Lower leg skin (tissue), 4 donors: ENCODE results near the gene PNMA5. TPM values are rescaled to one million over a fixed set of nuclear protein-coding genes. Genes with fewer than 3 reads are reported as not detected.
A peak's percentile ranks its signal among the peaks of the same experiment; 100 is the strongest.
"Not testable (repeated sequence)": the region's sequence is repeated elsewhere in the genome, so short reads cannot be mapped to it uniquely, and the experiment has no call there.

Experiments
- DNase-seq, 2 donors: peaks; one replicate each; pipeline ENCODE4 v3.0.0-alpha.2; 2019; ENCODE audit warnings: low spot score in 2 of 2
- H3K4me3 ChIP-seq: fragments of 200-600 bp; sonication (generic); 2 replicates; pipeline ENCODE4 v1.5.1; 2017; ENCODE audit warnings: mild to moderate bottlenecking, low read depth; ENCODE audit not compliant: poor library complexity, severe bottlenecking
- CTCF ChIP-seq, 3 donors: fragments of 450-650 bp; IDR thresholded peaks; one replicate each; pipeline ENCODE4 v1.5.1; 2016; ENCODE audit warnings: antibody characterized with exemption in 3 of 3, mild to moderate bottlenecking in 3 of 3, moderate library complexity in 2 of 3
- POLR2A ChIP-seq, 2 donors: fragments of 450-650 bp; IDR thresholded peaks; one replicate each; pipeline ENCODE4 v1.6.1; 2016 to 2017; ENCODE audit warnings: antibody characterized with exemption in 2 of 2, mild to moderate bottlenecking in 1 of 2, moderate library complexity in 1 of 2
- WGBS, 2 donors: methylation state at CpG; one replicate each; pipeline ENCODE4 v1.1.5; 2018; 5-methylcytosine and 5-hydroxymethylcytosine counted together
- intact Hi-C: fragments of 100-400 bp; cut with DNase I; formaldehyde crosslinking; loops from one replicate; pipeline ENCODE4 v1.15.0; 2023; ENCODE audit warnings: low total_unique reads
- total RNA-seq, 4 donors: library from RNA; depleted of rRNA; stranded (reverse); fragments of >200 nt; gene quantifications; one replicate each; pipeline ENCODE4 v1.1.0, GENCODE V29; 2016

The PNMA5 gene
- total RNA-seq, 4 donors from 2014 or later = not detected

DNA sequence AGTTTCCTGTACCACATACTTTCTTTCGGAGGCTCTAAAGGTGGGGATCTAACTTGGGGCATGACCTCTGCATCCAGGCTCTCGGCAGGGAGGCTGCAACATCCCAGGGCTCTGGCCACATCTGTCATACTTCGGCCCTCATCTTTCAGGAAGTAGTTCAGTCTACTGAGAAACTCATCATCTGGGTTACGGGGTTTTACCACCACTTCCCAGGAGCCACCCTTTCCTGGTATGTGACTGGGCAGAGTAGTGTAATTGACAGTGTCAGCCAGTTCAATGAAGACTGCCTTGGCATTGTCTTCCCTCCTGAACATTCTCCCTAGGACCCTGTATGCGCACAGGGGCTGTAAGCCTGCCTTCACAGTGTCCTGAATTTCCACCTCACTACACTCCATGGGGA is 2.8 kb downstream of the PNMA5 start:
- no peak overlapping the region for H3K4me3 ChIP-seq
- DNase-seq = no peak
- TF ChIP-seq CTCF (IDR thresholded peaks at IDR 0.05) (no peak), POLR2A (IDR thresholded peaks at IDR 0.05) (no peak)
- WGBS, 2 donors = 82% methylated on average over 5 of the region's 5 CpGs
- intact Hi-C loops = no loop called here

GRCh38 chrX:152989292-152989658 is 4.6 kb downstream of the PNMA5 start:
- no peak for TF ChIP-seq POLR2A (IDR thresholded peaks at IDR 0.05)
- TF ChIP-seq CTCF (IDR thresholded peaks at IDR 0.05) = no peak
- intact Hi-C loops = no loop called here
- WGBS, 2 donors = 46 to 79% methylated on average over 8 of the region's 8 CpGs
- H3K4me3 ChIP-seq = no peak overlapping the region
- DNase-seq = no peak

DNA sequence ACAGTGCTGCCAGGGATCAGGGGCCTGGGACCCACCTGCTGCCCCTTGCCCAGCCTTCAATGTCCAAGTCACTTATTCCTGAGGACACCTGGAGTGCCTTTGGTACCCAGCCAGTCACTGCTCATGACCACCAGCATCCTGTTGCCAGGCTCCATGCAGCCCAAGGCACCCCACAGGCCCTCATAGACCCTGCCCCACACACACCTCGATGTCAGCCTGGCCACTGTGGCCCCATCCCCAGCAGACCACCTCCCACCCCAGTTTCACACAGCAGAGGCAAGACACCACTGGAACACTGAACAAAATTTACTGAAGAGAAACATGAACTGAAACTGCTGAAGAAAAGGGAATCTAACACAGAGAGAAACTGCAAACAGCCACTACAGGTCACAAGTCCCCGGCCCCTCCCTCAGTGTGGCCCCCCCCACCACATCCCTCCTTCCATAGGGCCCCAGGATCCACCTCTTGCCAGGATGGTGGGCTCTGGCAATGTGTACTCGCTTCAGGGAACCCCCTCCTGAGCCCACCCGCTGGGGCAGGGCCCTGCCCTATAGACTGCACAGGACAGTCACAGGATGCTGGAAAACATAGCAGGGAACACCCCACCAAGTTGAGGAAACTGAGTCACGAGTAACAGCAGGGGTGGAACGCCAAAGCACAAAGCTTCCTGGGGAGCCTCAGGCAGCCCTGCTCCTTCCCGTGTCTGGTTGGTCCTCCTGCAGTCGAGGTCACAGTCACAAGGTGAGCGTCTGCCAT is 5.2 kb downstream of the PNMA5 start:
- intact Hi-C loops = no loop called here
- TF ChIP-seq POLR2A (IDR thresholded peaks at IDR 0.05) (no peak), CTCF (IDR thresholded peaks at IDR 0.05) (no peak)

DNA sequence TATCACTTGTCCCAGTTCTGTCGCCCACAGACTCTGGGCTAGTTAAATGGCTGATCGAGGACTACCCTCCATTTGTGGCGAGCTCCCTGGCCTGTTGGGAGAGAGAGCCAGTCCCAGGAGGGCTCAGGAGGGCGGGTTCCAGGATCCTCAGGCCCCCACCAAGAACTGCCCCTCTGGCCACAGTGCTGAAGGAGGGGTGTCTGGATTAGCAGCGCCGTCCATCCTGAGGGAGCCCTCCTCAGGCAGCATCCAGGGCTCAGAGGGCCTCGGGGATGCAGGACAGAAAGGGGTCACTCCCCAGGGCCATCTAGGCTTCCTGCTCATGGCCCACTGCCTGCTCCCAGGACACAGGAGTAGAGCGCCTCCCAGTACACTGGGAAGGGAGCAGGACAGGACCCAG is 6.1 kb downstream of the PNMA5 start:
- DNase-seq = peak in 1 of 2 donors; percentile 76
- H3K4me3 ChIP-seq = no peak overlapping the region
- intact Hi-C loops = no loop called here
- TF ChIP-seq CTCF (IDR thresholded peaks at IDR 0.05) = no peak
- no peak for TF ChIP-seq POLR2A (IDR thresholded peaks at IDR 0.05)
- 81% methylated on average over 5 of the region's 8 CpGs; no CpG with 5 or more reads in 1 of the 2 donors for whole genome bisulfite sequencing, 2 donors

More for the DNA sequence above, 5.2 kb downstream of the PNMA5 start:
- DNase-seq = peak in 1 of 2 donors; percentile 81
- H3K4me3 ChIP-seq = no peak overlapping the region
- WGBS, 2 donors = 62 to 75% methylated on average over 8 of the region's 9 CpGs

DNA sequence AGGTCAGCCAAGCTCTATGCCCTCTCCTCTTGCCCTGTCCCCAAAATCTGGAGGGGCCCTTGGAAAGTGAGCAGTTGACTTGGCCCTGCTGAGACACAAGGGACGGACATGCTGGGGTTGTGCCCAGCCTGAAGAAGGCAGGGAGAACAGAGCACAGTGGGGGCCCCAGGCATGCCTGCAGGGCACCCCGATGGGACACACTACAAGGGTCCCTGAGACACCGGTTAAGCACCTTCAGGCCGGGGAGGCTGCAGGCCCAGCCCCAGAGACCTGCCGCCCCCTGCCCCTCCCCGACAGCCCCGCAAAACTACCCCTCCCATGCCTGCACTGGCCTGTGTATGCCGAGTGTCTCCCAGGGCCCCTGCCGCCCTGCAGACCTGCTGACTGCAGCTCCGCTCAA is 6.8 kb downstream of the PNMA5 start:
- DNase-seq = peak in 1 of 2 donors; percentile 39
- no CpG with 5 or more reads among the region's 10 CpGs for WGBS, 2 donors
- H3K4me3 ChIP-seq, intact Hi-C loops: not testable (repeated sequence)

DNA sequence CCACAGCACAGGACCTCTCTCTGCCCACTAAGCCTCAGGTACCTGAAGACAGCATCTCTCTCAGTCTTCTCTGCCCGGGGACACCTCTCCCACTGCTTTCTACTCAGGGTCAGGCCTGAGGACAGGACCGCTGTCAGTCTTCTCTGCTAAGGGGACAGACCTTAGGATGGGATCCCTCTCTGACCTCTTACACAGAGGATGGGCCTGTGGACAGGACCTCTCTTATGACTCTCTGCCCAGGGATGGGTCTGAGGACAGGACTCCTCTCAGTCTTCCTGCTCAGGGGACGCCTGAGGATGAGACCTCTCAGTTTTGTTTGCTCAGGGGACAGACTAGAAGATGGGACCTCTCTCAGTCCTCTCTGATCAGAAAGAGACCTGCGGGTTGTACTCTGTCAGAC is 8.5 kb downstream of the PNMA5 start:
- no CpG with 5 or more reads among the region's 4 CpGs for WGBS, 2 donors
- intact Hi-C loops, DNase-seq, H3K4me3 ChIP-seq: not testable (repeated sequence)

DNA sequence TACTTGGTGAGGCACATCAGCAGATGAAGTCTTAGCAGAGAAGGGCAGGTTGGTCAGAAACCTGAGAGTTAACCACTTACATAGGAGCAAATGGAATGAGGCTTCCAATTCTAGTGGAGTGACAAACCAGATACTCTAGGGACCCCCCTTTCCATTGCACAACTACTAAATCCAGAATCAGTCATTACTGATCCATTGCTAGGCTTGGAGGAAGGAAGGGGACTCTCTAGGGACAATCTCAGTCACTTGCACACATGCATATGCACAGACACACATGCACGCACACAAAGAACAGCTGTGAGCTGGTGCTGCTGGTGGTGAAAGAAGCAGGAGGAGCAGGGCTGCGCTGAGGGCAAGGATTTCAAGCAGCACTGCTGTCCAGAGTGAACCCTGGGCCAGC is 25.7 kb downstream of the PNMA5 start:
- no peak for DNase-seq
- intact Hi-C loops = loop anchor here (10.0 kb wide), 1 partner anchor 537 kb away; no protein-coding TSS in a partner anchor
- no peak overlapping the region for H3K4me3 ChIP-seq
- TF ChIP-seq POLR2A (IDR thresholded peaks at IDR 0.05) = no peak
- no peak for TF ChIP-seq CTCF (IDR thresholded peaks at IDR 0.05)
- WGBS, 2 donors = 73 to 92% methylated on average over 2 of the region's 2 CpGs
